K562 (cell line): ENCODE data around the gene ZNF346. TPM values are rescaled to one million over a fixed set of nuclear protein-coding genes. Genes with fewer than 3 reads are reported as not detected.

Experiments
- CBFA2T2 ChIP-seq: fragments of 450-650 bp; conservative IDR thresholded peaks from 2 replicates; pipeline ENCODE4 v1.6.1; 2017; ENCODE audit warnings: mild to moderate bottlenecking
- HNRNPH1 ChIP-seq: fragments of 200-400 bp; formaldehyde crosslinking; optimal IDR thresholded peaks from 2 replicates; pipeline ENCODE3; 2017; ENCODE audit warnings: low read depth, mild to moderate bottlenecking, low read length, moderate library complexity
- ID3 ChIP-seq, 2 experiments: fragments of 250-450 bp in 1 of 2; fragments of 450-650 bp in 1 of 2; sonication (Bioruptor Pico) in 1 of 2; IDR thresholded peaks; 2 replicates each; pipeline versions ENCODE4 v1.6.1 to v1.8.0; 2016 to 2021; ENCODE audit warnings: mild to moderate bottlenecking in 2 of 2, moderate library complexity in 2 of 2, missing compliant biosample characterization in 1 of 2, missing genetic modification characterization in 1 of 2
- KLF13 ChIP-seq: fragments of 450-650 bp; IDR thresholded peaks from 2 replicates; pipeline ENCODE4 v1.6.1; 2016; ENCODE audit warnings: missing genetic modification characterization, low read depth, mild to moderate bottlenecking, missing compliant biosample characterization, moderate library complexity, borderline replicate concordance
- polyA plus RNA-seq, 8 experiments: library from polyadenylated mRNA; depleted of rRNA in 4 of 8; stranded (reverse) in 5 of 8; unstranded in 3 of 8; fragments of >200 nt; fragmentation: Nextera tagmentation in 2 of 8; fragmentation: Illumina TruSeq in 1 of 8; extraction: Ambion mirVana in 2 of 8; extraction: Trizol in 1 of 8; gene quantifications; 2 replicates each; pipeline versions ENCODE4 v1.2.1 to v1.2.3, GENCODE V29; 2011 to 2014; ENCODE audit warnings: inconsistent platforms in 1 of 8, missing spikeins in 1 of 8
- total RNA-seq, 7 experiments: library from RNA; depleted of rRNA in 6 of 7; stranded (reverse); fragments of >200 nt in 6 of 7; fragmentation: Illumina TruSeq in 2 of 7; extraction: Trizol in 2 of 7; gene quantifications; 2 replicates each; pipeline versions ENCODE4 v1.2.1 to v1.2.3, GENCODE V29; 2011 to 2021; ENCODE audit warnings: low replicate concordance in 1 of 7
- TF ChIP-seq, protein P1 (sequence below): fragments of 250-450 bp; sonication (Bioruptor Pico); IDR thresholded peaks from 2 replicates; pipeline ENCODE4 v1.5.0; 2020; ENCODE audit warnings: mild to moderate bottlenecking
- TF ChIP-seq, protein P2 (sequence below): fragments of 150-350 bp; conservative IDR thresholded peaks from 2 replicates; pipeline ENCODE4 v1.6.1; 2014; ENCODE audit warnings: low read length

The ZNF346 gene
- total and polyA plus RNA-seq, 9 of the 15 experiments (the other 6 are each of a cell fraction or from before 2014, with no cell fraction given): 5.0 to 25.1 (median 20.1) TPM

DNA sequence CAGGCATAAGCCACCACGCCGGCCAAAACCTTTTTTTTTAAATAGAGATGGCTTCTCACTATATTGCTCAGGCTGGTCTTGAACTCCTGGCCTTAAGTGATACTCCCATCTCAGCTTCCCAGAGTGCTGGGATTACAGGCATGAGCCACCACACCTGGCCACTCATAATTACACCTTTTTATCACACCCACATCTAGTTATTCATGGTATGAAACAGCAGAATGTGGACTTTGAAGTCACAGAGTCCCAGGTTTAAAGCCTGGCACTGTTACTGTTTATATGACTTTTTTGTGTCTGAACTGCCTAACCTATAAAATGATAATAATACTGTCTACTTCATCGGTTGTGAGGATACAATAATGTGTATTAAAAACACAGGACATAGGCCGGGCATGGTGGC lies 23.1 kb downstream of the ZNF346 start (continued):
- TF ChIP-seq CBFA2T2 (no peak), HNRNPH1 (no peak), ID3 (CRISPR knock-in tag; IDR thresholded peaks at IDR 0.05) (no peak), ID3 (tag; IDR thresholded peaks at IDR 0.05) (no peak), KLF13 (tag) (no peak)
- TF ChIP-seq, protein P1, sequence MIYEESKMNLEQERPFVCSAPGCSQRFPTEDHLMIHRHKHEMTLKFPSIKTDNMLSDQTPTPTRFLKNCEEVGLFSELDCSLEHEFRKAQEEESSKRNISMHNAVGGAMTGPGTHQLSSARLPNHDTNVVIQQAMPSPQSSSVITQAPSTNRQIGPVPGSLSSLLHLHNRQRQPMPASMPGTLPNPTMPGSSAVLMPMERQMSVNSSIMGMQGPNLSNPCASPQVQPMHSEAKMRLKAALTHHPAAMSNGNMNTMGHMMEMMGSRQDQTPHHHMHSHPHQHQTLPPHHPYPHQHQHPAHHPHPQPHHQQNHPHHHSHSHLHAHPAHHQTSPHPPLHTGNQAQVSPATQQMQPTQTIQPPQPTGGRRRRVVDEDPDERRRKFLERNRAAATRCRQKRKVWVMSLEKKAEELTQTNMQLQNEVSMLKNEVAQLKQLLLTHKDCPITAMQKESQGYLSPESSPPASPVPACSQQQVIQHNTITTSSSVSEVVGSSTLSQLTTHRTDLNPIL: no peak
- TF ChIP-seq, protein P2, sequence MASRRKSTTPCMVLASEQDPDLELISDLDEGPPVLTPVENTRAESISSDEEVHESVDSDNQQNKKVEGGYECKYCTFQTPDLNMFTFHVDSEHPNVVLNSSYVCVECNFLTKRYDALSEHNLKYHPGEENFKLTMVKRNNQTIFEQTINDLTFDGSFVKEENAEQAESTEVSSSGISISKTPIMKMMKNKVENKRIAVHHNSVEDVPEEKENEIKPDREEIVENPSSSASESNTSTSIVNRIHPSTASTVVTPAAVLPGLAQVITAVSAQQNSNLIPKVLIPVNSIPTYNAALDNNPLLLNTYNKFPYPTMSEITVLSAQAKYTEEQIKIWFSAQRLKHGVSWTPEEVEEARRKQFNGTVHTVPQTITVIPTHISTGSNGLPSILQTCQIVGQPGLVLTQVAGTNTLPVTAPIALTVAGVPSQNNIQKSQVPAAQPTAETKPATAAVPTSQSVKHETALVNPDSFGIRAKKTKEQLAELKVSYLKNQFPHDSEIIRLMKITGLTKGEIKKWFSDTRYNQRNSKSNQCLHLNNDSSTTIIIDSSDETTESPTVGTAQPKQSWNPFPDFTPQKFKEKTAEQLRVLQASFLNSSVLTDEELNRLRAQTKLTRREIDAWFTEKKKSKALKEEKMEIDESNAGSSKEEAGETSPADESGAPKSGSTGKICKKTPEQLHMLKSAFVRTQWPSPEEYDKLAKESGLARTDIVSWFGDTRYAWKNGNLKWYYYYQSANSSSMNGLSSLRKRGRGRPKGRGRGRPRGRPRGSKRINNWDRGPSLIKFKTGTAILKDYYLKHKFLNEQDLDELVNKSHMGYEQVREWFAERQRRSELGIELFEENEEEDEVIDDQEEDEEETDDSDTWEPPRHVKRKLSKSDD: no peak
- TF ChIP-seq, all 486 proteins: peak for 0
